ENCODE results near the gene LAMC3.
A peak's percentile ranks its signal among the peaks of the same experiment; 100 is the strongest.

The LAMC3 gene

GRCh38 chr9:131008909-131009618 lies at the start of gene LAMC3:
LAMC3 (plus strand) TSS chr9:131009174; CDS start chr9:131009215, 41 bp downstream.
- peak; percentile 2 for DNase-seq

GRCh38 chr9:130959809-130960334 lies 49.1 kb upstream of the LAMC3 start:
- DNase-seq = no peak

GRCh38 chr9:130960522-130961378 lies 48.2 kb upstream of the LAMC3 start:
- no peak for DNase-seq

GRCh38 chr9:130961511-130962300 lies 47.3 kb upstream of the LAMC3 start:
- no peak for DNase-seq

- no peak for DNase-seq
These were observed 46.3 kb upstream of the LAMC3 start for GRCh38 chr9:130962418-130963316.

GRCh38 chr9:130963337-130963908 lies 45.6 kb upstream of the LAMC3 start:
- DNase-seq = no peak

GRCh38 chr9:130963916-130964315 lies 45.1 kb upstream of the LAMC3 start:
- DNase-seq = no peak

- DNase-seq = no peak
These were observed 43.3 kb upstream of the LAMC3 start for GRCh38 chr9:130965680-130966079.

- no peak for DNase-seq
These were observed 38.9 kb upstream of the LAMC3 start for GRCh38 chr9:130970052-130970451.

- no peak for DNase-seq
These were observed 38.1 kb upstream of the LAMC3 start for GRCh38 chr9:130970855-130971254.

- DNase-seq = no peak
These were observed 37.6 kb upstream of the LAMC3 start for GRCh38 chr9:130971294-130971849.

GRCh38 chr9:130972277-130972956 lies 36.6 kb upstream of the LAMC3 start:
- no peak for DNase-seq

GRCh38 chr9:130972957-130973685 lies 35.9 kb upstream of the LAMC3 start:
- no peak for DNase-seq

GRCh38 chr9:130973686-130974281 lies 35.2 kb upstream of the LAMC3 start:
- DNase-seq = no peak

- no peak for DNase-seq
These were observed 34.3 kb upstream of the LAMC3 start for GRCh38 chr9:130974697-130975096.

GRCh38 chr9:130975156-130975555 lies 33.8 kb upstream of the LAMC3 start:
- DNase-seq = no peak

- DNase-seq = no peak
These were observed 32.8 kb upstream of the LAMC3 start for GRCh38 chr9:130975932-130976841.

- no peak for DNase-seq
These were observed 31.2 kb upstream of the LAMC3 start for GRCh38 chr9:130977811-130978221.

Measured in KG1 (cell line).